ENCODE results near the gene PIK3C2G.

Gene PIK3C2G

GRCh38 chr12:18270958-18271460 is 9.7 kb downstream of the PIK3C2G start:
- no peak for DNase-seq (ENCODE audit: low read depth)

- no peak for DNase-seq (ENCODE audit: low read depth)
These were observed 14.7 kb downstream of the PIK3C2G start for GRCh38 chr12:18275981-18276380.

GRCh38 chr12:18277196-18277595 is 15.9 kb downstream of the PIK3C2G start:
- no peak for DNase-seq (ENCODE audit: low read depth)

- DNase-seq (ENCODE audit: low read depth): no peak
These were observed 19.4 kb downstream of the PIK3C2G start for GRCh38 chr12:18280728-18281127.

GRCh38 chr12:18281941-18282340 is 20.6 kb downstream of the PIK3C2G start:
- no peak for DNase-seq (ENCODE audit: low read depth)

GRCh38 chr12:18283831-18284230 is 22.5 kb downstream of the PIK3C2G start:
- DNase-seq (ENCODE audit: low read depth): no peak

GRCh38 chr12:18284386-18284785 is 23.1 kb downstream of the PIK3C2G start:
- DNase-seq (ENCODE audit: low read depth): no peak

- no peak for DNase-seq (ENCODE audit: low read depth)
These were observed 23.8 kb downstream of the PIK3C2G start for GRCh38 chr12:18285161-18285560.

- DNase-seq (ENCODE audit: low read depth): no peak
These were observed 29.1 kb downstream of the PIK3C2G start for GRCh38 chr12:18290386-18290785.

- DNase-seq (ENCODE audit: low read depth): no peak
These were observed 33.6 kb downstream of the PIK3C2G start for GRCh38 chr12:18294889-18295288.

GRCh38 chr12:18296201-18296908 is 35.0 kb downstream of the PIK3C2G start:
- DNase-seq (ENCODE audit: low read depth): no peak

- no peak for DNase-seq (ENCODE audit: low read depth)
These were observed 35.6 kb downstream of the PIK3C2G start for GRCh38 chr12:18296909-18297280.

- DNase-seq (ENCODE audit: low read depth): no peak
These were observed 36.6 kb downstream of the PIK3C2G start for GRCh38 chr12:18297902-18298301.

- DNase-seq (ENCODE audit: low read depth): no peak
These were observed 41.6 kb downstream of the PIK3C2G start for GRCh38 chr12:18302809-18303430.

- DNase-seq (ENCODE audit: low read depth): no peak
These were observed 43.3 kb downstream of the PIK3C2G start for GRCh38 chr12:18304609-18305008.

GRCh38 chr12:18306311-18306710 is 45.0 kb downstream of the PIK3C2G start:
- no peak for DNase-seq (ENCODE audit: low read depth)

GRCh38 chr12:18313306-18313705 is 52.0 kb downstream of the PIK3C2G start:
- DNase-seq (ENCODE audit: low read depth): no peak

- DNase-seq (ENCODE audit: low read depth): no peak
These were observed 58.8 kb downstream of the PIK3C2G start for GRCh38 chr12:18320036-18320617.

- DNase-seq (ENCODE audit: low read depth): no peak
These were observed 59.7 kb downstream of the PIK3C2G start for GRCh38 chr12:18320976-18321375.

- no peak for DNase-seq (ENCODE audit: low read depth)
These were observed 61.8 kb downstream of the PIK3C2G start for GRCh38 chr12:18323159-18323558.

GRCh38 chr12:18327036-18327435 is 65.7 kb downstream of the PIK3C2G start:
- no peak for DNase-seq (ENCODE audit: low read depth)

- no peak for DNase-seq (ENCODE audit: low read depth)
These were observed 70.9 kb downstream of the PIK3C2G start for GRCh38 chr12:18332173-18332572.

GRCh38 chr12:18339633-18340032 is 78.3 kb downstream of the PIK3C2G start:
- DNase-seq (ENCODE audit: low read depth): no peak

Data from stimulated activated CD8-positive, alpha-beta memory T cell treated with anti-CD3 and anti-CD28 coated beads, Interleukin-4, amount 100 ng/mL, for 24 hours (primary cell).